Activated CD4-positive, alpha-beta T cell treated with anti-CD3 and anti-CD28 coated beads for 48 hours (primary cell): ENCODE results near the gene SACS.

ENCODE experiments used
- DNase-seq: peaks from one replicate; pipeline ENCODE4 v3.0.0-alpha.2; 2020

Gene SACS, protein sequence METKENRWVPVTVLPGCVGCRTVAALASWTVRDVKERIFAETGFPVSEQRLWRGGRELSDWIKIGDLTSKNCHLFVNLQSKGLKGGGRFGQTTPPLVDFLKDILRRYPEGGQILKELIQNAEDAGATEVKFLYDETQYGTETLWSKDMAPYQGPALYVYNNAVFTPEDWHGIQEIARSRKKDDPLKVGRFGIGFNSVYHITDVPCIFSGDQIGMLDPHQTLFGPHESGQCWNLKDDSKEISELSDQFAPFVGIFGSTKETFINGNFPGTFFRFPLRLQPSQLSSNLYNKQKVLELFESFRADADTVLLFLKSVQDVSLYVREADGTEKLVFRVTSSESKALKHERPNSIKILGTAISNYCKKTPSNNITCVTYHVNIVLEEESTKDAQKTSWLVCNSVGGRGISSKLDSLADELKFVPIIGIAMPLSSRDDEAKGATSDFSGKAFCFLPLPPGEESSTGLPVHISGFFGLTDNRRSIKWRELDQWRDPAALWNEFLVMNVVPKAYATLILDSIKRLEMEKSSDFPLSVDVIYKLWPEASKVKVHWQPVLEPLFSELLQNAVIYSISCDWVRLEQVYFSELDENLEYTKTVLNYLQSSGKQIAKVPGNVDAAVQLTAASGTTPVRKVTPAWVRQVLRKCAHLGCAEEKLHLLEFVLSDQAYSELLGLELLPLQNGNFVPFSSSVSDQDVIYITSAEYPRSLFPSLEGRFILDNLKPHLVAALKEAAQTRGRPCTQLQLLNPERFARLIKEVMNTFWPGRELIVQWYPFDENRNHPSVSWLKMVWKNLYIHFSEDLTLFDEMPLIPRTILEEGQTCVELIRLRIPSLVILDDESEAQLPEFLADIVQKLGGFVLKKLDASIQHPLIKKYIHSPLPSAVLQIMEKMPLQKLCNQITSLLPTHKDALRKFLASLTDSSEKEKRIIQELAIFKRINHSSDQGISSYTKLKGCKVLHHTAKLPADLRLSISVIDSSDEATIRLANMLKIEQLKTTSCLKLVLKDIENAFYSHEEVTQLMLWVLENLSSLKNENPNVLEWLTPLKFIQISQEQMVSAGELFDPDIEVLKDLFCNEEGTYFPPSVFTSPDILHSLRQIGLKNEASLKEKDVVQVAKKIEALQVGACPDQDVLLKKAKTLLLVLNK (N-terminal part only)

DNA sequence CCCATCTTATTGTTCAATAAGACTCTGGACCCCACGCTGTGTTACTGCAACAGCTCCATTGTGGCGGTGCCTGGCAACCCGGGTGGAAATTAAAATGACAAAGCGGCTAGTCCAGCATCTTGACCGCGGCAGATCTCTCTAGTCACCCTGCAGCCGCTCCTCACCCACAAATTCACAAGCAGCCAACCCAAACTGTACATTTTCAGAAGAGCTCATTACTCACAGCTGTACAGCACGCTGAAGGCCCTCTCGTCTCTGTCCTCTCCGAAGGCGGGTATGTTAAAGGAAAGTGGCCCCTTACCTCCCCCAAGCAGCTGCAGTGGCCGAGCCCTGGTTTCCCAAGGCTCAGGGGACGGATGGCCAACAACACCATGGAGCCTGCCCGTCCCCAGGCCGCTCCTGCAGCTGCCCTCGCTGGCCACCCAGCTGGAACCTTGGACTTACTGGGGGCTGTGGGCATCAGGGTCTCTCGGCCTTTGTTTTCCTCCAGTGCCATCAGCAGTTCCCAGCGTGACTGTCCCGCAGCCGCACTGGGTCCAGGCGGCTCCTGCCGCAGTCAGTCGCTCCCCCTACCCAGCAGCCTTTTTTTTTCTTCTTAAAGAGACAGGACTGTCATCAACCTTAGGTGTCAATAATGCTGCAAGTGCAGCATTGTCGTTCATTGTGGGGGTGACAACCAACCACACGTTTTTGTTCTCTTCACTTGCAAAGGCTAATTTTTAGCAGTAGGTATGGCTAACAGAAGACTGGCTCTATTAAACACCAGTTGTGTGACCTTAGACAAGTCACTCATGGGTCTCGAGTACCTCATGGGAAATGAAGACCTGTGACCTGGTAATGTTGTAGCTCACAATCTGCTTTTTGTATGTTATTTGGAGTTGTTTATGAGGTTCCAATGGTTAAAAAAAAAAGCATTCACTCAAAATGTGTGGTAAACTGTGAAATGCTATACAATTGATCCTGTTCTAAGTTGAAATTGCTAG is at the start of gene SACS:
Gene SACS, minus strand, starts transcription at position 532 of the 983 bp plus-strand sequence. CDS start 22,463 bp downstream, outside the sequence.
- no peak for DNase-seq

DNA sequence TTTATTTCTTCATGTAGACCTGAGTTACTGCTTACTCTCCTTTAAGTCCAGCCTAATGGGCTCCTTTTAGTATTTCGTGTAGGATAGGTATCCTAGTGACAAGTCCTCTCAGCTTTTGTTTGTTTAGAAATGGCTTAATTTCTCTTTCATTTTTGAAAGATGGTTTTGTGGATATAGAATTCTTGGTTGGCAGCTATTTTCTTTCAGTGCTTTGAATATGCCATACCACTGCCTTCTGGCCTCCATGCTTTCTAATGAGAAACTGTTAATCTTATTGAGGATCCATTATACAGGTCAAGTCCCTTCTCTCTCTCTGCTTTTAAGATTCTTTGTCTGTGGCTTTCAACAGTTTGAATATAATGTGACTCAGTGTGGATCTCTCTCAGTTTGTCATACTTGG is 46.8 kb upstream of the SACS start:
- no peak for DNase-seq

DNA sequence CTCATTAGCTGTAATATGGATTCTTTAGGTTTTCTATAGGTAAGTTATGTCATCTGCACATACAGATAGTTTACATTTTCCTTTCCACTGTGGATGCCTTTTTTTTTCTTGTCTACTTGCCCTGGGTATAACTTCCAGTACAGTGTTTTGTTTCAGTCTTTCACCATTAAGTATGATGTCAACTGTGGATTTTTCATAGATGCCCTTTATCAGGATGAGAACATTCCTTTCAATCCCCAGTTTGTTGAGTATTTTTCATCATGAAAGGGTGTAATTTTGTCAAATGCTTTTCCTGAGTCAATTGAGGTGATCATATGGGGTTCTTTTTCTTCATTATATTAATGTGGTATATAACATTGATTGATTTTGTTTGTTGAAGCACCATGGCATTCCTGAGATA is 43.6 kb upstream of the SACS start:
- no peak for DNase-seq

DNA sequence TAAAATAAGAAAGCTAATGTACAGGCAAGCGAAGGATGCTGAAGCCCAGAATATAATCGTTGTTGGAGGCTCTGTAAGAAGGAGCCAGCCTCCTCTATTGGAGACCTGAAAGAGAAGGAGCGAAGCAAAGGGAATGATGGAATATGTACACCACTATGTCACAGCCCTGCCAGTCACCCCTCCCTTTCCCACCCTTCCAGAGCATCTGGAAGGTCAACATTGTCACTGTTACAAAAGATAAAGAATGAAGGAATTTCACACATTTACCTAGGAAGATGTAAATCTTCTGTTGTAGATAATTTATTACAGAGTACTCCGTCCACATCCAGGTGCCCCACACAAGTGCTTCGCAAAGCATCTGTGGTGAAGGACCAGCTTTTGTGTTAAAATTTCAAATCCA is 39.7 kb upstream of the SACS start:
- no peak for DNase-seq

DNA sequence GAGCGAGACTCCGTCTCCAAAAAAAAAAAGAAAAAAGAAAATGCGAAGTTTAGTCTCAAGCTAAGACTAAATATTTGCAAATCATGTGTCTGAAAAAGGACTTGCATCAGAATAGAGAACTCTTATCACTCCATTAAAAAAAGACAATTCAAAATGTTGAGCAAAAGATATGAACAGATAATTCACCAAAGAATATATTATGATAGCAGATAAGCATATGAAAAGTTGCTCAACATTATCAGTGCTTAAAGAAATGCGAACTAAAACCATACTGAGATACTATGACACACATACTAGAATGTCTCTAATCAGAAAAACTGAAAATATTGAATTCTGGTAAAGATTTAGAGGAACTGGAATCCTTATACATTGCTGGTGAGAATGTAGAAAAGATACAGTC is 38.7 kb upstream of the SACS start:
- DNase-seq, result no peak

DNA sequence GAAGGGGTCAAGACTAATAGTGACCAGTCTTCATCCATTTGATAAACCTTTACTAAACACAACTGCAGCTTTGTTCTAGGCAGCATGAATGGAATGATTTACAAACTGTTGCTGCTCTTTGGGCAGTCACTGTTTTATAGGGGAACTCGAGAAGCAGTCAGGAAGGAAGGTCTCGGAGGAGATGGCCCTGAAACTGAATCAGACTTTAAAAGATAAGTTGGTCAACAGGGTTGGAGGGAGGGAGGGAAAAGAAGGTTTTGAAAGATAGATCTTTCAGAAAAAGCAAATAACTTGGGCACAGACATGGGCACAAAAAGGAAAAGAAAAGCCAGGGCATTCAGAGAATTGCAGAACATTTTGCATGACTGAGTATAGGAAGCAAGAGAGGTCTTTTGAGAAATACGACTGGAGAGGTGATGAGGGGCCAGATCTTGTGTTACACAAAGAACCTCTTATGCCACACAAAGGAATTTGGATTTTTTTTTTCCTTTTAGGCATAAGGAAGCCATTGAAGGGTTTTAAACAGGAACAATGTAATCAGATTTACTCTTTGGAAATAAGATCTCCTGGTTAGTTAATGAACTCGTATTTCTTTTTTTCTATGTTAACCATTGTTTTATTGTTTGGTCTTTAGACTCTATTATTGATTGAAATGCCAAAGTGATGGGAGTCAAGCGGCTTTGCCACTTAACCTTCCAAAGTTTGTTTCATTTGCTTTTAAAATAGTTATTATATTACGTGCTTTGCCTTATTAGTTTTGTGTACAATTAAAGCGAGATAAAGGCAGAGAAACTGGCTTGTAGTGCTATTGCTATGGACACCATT is 37.5 kb upstream of the SACS start:
- no peak for DNase-seq

DNA sequence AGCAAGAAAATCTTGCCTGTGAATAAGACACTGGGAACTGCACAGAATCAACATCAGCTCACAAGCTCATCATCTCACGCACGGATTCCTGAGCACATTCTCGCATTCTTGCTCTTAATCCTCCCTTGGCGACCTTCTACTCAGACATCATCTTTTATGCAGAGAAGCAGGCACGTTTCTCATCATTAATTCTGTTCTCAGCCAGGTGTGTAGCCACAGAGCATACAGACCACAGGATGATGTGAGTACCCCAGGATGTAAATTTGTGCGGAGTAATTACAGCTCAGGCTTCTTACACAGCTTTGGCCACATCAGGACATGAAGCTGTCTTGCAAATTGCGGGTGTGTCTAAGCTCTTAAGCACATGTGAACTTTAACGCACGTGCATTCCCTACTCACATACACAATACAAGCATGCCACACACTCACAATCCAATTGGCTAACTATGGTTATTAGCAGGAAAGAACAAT is 36.5 kb upstream of the SACS start:
- no peak for DNase-seq

DNA sequence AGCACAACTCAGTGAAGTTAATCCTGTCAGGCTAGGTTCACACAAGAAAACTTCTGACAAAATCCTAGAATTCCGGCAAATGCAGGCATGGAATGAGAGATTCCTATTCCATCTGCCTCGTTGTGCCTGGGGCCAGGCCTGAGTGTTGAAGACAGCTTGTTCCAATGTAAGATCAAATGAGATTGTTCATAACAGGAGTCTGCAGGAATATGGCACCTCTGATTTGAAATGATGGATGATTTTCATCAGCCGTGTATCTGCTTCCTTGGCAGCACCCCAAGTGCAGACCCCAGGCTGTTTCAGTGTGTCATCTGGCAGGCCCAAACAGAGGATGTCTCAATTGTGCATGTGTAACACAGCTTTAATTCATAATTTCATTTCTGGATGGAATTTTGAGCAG is 35.3 kb upstream of the SACS start:
- DNase-seq, result no peak

DNA sequence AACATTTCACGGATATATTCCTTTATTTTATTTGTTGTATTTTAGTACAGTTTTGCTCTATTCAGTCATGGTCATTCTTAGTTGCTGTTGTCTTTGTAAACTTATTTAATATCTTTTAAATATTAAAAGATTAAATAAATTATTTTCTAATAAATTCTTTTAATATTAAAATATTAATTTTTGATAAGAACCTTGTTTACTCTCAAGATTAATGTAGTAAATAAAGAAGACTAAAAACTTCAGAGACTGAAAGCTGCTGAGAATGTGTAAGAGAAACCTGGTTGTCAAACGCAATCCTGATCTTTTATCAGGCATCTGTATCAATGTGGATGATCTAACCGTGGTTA is 34.4 kb upstream of the SACS start:
- DNase-seq, result no peak

DNA sequence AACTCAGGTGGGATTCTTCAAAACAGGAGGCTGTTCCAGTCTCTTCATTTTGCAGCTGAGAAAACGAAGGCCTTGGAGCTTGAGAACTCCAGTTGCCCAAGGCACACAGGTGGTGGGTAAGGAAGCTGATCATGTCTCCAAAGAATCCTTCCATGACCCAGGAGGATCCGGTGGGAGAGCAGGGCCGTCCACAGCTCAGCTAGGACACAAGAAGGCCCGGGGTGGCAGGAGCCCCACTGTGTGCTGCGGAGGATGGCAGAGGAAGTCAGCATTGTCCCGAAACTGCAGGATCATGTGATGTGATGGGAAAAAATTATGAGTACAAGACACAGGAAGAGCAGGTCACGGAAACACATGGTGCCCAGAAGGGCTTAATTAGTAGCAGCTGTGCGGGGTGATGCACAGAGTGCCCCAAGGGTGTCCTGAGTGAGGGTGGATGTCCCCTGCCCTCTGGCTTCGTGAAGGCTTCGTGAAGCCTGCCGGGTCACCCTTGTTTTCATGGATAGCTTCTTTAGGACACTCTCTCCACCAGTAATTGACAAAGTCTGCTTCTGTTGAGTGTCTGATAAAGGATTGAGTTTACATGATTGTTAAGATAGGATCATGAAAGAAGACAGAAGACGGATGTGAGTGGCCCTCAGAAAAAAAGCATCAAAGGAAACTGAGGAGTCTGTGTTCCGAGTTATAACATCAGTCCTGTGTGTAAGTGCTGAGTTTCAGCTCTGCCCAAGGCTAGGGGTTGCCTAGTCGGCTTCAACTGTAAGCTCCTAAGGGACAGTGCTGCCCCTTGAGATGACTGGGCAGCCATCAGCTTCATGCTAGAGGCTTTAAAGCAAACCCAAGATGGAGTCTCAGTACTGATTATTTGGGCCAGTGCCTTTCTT is 33.8 kb upstream of the SACS start:
- DNase-seq, result no peak

DNA sequence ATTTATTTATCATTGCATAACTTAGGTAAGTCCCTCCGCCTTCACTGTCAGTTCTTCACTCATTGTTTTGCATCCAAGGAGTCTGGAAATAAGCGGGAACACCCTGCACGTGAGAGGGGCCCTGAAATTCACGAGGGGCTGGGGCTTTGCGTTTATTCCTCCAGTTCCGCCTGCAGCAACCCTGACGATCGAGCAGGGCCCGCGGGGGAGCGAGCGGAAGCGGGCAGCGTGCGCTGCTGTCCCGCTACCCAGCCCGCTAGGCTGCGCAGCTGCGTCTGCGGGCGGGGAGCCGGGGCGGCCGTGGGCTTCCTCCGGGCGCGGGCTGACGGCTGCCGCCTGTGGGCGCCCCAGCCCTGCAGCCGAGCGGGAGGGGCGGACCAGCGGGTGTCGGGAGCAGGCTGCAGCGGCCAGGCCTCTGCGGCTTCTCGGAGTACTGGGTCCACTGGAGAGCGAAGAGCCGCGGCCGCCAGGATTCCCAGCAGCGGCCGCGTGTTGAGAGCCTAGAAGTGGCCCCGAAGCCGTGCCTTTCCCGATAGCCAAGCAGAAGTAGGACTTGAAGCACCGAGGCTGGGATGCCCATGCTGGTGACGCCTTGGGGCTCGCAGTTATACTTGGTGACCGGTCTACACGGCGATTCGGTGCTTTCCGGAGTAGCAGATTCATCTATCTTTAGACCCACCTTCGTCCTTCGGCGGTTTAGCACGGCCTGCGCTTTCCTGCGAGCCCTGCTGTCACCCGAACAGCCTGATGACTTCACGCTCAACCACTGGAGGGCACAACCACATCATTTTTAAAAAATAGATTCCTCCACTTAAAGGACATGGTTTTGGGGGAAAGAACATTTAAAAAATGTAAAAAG is 32.9 kb upstream of the SACS start:
- DNase-seq, result peak; percentile 71

DNA sequence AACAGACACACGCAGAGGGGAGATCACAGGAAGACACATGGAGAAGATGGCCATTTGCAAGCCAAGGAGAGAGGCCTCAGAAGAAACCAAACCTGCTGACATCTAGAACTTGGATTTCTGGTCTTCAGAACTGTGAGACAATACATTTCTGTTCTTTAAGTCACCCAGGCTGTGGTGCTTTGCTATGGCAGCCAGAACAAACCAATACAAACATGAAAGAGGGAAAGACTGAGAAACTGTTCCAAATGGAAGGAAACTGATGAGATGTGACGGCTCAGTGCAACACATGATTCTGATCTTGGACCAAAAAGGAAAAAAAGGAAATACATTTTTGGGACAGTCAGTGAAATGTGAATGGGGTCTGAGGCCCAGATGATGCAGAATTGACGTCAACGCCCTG is 30.2 kb upstream of the SACS start:
- DNase-seq, result no peak

DNA sequence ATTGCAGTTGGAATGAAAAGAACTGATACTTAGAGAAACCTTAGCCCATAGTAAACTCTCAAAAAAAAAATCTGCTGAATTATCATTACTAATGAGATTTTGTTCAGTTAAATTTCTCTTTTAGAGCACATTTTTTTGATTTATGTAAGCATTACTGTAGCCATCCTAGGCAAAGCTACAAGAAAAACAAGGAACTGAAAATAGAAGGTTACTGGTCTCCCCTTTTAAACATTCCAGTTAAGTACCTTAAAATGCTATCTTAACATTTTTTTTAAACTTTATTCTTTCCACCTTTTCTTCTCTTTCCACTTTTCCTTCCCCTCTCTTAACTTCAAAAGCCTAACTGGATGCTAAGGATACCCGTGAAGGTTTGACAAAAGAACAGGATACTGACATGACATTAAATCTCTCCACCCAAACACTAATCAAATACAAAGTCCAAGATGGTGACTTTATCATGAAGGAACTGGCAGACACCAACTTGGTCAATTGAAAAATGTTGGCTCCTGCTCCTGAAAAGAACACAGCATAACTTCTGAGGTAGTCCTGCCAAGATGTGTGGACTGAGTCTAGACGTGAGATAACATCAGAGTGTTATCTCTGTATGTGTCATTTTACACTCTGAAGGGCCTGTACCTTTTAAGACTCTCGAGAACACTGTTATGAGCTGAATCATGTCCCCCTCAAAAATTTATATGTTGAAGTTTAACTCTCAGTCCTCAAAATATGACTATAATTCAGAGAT is 29.5 kb upstream of the SACS start:
- DNase-seq, result no peak

DNA sequence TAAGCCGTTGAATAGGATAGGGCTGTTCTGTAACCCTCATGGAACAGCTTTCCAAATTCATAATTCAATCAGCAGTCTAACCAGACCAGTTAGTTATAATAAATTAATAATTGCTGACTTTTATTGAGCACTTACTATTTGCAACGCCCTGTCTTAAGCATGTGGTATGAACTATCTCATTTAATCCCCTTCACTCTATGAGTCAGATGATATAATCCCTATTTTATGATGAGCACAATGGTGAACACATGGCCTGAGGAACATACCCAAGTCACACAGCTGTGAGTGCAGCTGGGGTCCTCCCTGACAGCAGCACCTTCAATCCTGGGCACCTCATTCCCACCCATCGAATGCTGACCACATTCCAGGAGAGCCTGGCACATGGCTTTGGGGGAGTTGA is 28.0 kb upstream of the SACS start:
- DNase-seq, result no peak

DNA sequence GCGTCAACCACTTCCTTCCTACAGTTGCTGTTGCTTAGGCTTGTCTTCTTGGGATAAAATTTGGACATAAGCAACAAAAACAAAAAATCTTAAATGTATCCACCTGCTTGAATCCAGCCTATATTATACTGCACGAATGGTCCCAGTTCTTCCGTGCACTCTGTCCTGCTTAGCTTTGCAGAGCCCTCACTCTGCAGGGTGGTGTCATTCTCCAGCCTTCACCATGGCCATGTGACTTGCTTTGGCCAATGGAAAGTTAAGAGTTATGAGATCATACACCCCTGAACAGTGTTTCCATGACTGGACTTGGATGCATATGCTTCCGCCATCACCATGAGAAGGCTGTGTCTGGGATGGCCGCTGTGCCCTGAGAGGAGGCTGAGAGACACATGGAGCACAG is 27.4 kb upstream of the SACS start:
- DNase-seq, result no peak

DNA sequence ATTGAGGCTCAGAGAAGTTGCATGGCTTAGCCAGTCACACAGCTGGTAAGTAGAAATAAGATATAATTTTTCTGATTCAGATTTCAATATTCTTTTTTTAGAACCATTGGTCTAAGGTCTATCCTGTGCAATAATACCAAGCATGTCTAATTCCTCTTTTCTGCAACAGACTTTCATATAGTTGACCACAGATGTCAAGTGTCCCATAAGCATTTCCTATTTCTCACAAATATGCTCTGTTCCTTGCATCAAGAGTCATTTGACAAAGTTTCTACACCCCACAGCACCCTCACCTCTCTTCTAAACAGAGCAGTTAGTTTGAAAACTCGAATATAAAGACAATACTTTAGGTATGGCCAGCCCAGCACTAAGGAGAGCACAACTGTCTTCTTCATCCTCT is 26.8 kb upstream of the SACS start:
- no peak for DNase-seq

DNA sequence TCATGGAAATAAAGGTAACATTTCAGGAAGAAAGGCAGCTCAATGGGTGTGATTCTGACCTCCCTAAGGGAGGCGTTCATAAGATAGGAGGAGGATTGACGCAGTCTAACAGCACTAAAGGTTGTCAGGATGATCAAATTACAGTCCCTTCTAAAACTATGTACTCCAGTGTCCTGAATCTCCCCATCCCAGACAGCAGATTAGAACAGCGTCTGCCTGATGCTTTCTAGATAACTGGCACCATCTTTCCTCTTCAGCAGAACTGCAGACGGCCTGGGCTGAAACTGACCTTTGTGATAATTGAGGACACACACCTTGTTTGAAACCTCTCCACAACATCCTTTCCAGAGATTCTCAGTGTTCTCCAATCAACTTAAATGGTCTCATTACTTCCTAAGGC is 25.5 kb upstream of the SACS start:
- no peak for DNase-seq

DNA sequence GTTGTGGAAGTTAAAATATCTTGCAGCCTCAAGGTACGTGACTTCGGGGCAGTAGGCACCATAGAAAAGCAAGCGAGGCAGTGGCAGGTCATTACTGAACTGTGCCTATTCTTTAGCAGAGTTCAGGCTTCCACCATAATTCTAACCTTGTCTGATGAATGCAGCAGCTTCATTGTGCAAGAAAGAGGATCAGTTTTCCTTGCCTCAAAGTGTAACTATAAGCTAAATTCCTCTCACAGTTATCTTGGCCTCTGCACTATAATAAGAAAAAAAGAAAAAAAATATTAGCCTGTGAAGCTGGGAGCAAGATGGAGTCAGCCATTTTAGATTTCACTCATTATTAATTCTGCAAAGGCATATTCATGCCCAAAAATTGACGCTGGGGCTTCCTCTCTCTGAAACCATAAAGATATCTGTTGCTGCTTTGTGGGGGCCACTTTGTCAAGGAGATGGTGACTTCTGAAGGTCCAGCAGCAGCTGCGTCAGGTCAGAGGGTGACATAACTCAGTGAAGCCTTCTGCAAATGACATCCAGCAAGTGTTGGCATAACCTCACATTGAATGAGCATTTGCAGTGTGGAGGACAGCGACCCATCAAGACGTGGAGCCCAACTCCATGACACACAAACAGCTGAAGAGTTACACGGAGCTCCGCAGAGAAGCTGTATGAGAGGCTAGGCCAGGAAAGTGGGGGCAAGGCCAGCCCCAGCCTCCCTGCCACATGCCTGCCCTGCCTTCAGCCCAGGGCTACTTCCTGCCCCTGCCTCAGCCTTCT is 23.1 kb upstream of the SACS start:
- DNase-seq, result no peak
